ENCODE results near the gene ARID1A.
"Not testable (repeated sequence)": the region's sequence is repeated elsewhere in the genome, so short reads cannot be mapped to it uniquely, and the experiment has no call there.

Gene ARID1A

DNA sequence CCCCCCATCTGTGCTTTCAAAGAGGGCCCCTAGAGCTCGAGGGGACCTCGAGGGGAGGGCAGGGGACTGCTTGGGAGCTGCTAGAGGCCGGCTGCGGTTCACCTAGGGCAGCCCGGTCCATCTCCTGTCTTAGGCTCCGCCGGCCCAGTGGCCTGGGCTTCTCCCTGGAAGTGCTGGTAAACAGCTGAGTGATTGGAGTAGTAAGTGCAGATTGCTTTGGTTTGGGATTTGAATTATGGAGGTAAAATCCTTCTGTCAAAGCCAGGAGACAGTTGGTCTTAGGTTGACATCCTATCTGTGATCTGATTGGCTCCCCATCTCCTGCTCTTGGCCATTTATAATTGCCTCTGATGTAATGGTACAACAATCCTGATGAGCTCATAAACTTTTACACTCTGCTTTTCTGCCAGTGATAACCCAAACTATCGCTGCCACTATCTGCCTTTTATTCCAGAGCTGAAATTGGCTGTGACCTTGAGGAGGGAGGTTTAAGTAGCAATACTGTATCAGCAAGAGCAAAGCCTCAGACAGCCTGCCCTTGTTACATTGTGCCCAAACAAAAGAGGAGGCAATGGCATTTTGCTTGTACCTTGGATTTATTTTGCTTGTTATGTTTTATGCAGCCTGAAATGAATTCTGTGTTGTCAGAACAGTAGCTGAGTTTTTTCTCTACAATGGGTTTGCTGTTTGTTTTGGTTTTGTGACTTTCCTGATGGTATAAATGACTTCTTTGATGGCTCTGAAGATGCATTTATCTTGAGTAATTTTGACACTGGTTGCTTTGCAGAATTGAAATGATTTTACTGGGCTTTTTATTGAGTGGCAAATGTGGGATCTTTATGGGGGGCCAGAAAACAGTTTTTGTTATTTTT is 2.4 kb downstream of the ARID1A start:
- peak; percentile 92 for DNase-seq (ENCODE audit: low read depth)

DNA sequence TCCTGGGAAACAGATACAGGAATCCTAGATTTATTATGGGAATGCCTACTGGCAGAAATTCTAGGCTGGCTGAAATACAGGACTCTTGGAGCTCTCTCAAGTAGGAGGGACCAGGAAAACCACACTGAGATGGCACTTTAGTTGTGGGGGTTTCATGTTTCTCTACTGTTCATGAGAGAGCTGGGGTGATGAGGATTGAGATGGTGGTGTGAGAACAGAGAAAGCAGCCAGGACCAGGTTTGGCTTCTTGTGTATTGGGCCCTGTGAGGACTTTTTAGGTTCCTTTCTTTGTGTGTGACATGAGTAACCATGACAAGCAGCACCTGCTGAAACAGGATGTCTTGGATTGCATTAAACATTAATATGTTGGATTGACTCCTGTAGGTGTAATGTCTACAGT is 4.9 kb downstream of the ARID1A start:
- peak; percentile 34 for DNase-seq (ENCODE audit: low read depth)

- peak; percentile 85 for DNase-seq (ENCODE audit: low read depth)
Observed at GRCh38 chr1:26701266-26701994, 5.6 kb downstream of the ARID1A start.

- DNase-seq (ENCODE audit: low read depth): no peak
Observed at GRCh38 chr1:26701995-26702679, 6.3 kb downstream of the ARID1A start.

DNA sequence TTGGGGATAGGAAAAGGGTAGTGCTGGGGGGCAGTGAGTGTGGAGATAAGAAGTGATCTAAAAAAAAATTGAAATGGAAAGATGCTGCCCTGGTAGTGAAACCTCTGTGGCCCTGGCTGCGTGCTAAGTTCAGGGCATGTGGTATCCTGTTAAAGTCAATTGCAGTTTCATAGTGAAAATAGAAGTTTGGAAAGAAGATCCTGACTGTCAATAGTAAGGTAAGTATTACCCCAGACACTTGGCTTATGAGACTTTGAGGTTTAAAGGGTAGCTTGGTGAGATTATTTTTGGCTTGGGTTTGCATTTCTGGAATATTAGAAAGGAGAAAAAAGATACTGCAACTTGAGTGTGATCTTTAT is 6.8 kb downstream of the ARID1A start:
- DNase-seq (ENCODE audit: low read depth): no peak

- no peak for DNase-seq (ENCODE audit: low read depth)
Observed at GRCh38 chr1:26703478-26703877, 7.7 kb downstream of the ARID1A start.

DNA sequence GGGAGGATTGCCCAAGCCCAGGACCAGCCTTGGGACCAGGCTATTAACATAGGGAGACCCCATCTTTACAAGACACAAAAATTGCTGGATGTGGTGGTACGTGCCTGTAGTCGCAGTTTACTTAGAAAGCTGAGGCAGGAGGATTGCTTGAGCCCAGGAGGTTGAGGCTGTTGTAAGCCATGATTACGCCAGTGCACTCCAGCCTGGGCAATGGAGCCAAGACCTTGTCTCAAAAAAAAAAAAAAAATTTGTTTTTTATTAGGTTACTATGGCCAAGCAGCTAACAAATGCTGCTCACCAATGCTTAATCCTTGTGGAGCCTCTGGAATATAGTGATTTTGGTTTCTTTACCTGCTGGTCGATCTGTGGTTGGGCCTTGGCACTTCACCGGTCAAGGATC is 8.8 kb downstream of the ARID1A start:
- no peak for DNase-seq (ENCODE audit: low read depth)

DNA sequence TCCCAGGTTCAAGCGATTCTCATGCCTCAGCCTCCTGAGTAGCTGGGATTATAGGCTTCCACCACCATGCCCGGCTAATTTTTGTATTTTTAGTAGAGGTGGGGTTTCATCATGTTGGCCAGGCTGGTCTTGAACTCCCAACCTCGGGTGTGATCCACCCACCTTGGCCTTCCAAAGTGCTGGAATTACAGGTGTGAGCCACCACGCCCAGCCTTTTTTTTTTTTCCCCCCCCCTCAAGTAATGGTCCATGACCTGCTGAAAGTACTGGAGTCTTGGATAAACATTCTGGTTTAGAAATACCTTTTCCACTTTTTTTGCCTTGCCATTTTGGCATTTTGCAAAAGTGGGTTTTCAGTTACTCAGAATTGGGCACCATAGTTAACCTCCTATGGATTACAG is 9.4 kb downstream of the ARID1A start:
- DNase-seq (ENCODE audit: low read depth): not testable (repeated sequence)

GRCh38 chr1:26705788-26706311 is 10.0 kb downstream of the ARID1A start:
- peak; percentile 72 for DNase-seq (ENCODE audit: low read depth)

GRCh38 chr1:26706315-26706714 is 10.5 kb downstream of the ARID1A start:
- no peak for DNase-seq (ENCODE audit: low read depth)

DNA sequence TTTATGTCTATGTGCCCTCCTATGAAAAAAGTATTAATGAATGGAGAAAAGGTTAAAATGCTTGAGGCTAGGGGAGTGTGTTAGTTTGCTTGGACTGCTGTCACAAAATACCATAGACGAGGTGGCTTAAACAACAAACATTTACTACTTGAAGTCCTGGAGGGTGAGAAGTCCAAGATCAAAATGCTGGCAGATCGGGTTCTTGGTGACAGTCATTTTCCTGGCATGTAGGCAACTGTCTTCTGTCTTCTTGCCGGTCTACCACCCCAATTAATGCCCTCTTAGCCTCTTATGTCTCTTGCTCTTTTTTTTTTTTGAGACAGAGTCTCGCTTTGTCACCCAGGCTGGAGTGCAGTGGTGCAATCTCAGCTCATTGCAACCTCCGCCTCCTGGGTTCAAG is 15.0 kb downstream of the ARID1A start:
- DNase-seq (ENCODE audit: low read depth): no peak

- DNase-seq (ENCODE audit: low read depth): no peak
Observed at GRCh38 chr1:26711777-26712176, 16.0 kb downstream of the ARID1A start.

DNA sequence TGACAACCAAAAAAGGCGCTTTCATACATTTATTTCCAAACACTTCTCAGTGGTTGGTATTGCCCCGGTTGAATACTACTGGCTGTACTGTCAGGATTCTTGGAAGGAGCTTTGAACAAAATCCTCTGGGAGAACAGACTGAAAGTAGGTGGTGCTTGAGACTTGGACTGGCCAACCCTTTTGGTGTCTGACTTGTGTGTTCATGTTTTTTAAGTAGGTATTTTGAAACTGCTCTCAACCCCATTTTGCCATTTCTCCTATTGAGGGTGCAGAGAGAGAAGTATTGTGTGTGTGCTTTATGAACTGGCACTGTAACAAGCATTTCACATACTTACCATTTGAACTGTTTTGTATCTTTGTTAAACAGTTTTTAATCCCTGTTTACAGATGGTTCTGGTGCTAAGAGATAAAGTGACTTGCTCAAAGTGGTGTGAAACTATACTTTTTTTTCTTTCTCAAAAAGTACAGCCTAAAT is 21.2 kb downstream of the ARID1A start:
- no peak for DNase-seq (ENCODE audit: low read depth)

GRCh38 chr1:26719205-26719604 is 23.4 kb downstream of the ARID1A start:
- DNase-seq (ENCODE audit: low read depth): no peak

- DNase-seq (ENCODE audit: low read depth): peak; percentile 31
Observed at GRCh38 chr1:26721669-26722355, 26.0 kb downstream of the ARID1A start.

- peak; percentile 88 for DNase-seq (ENCODE audit: low read depth)
Observed at GRCh38 chr1:26723013-26723991, 27.5 kb downstream of the ARID1A start.

DNA sequence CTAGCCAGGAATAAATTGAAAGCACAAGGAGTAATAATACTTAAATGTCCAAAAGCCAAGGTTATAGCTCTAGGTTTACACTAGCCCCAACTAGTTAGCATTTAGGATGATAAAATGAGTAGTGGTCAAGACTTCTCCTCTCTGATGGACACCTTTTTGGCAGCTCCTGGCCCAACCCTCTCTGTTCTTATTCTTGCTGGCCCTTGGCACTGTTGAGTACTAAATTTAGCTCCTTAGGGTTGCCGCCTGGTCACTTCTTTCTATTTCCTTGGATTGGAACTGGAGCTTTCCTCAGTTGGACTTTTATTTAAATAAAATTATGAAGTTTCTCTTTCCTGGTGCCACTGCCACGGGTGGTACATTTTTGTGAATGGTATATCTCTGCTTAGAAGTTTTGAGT is 28.3 kb downstream of the ARID1A start:
- DNase-seq (ENCODE audit: low read depth): no peak

DNA sequence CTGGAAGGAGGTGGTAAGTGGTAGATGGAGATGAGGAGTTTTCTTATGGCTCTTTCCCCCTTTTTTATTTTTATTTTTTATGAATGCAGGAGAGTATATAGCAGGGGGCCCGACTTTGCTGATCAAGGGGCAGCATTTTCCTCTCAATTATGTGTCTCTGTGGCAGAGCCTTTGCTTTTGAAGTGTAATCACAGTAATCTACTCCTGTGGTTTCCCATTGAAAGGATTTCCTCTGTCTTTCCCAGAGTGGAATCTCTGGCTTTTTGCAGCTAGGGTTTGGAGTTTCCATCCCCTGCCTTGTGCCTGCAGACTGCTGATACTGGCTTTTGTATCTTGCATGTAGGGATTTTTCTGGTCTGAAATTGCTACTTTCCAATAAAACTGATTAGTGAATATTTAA is 29.1 kb downstream of the ARID1A start:
- no peak for DNase-seq (ENCODE audit: low read depth)

GRCh38 chr1:26725904-26726303 is 30.1 kb downstream of the ARID1A start:
- peak; percentile 74 for DNase-seq (ENCODE audit: low read depth)

DNA sequence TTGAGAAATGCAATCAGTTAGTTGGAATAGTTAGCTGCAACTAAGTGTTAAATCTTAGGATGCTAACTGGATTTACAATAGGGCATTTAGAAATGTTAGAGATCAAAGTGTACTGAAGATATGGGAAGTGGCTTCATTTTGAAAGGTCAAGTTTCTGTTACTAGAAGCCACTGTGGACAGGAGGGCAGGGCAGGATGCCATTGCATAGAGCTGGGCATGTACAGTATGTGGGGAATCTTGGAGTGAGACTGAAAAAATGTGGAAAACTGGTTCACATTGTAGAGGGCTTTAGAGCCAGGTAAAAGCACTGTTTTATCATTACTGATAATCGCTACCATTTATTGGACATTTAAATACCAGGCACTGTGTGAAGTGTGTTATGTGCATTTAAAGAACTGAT is 31.0 kb downstream of the ARID1A start:
- no peak for DNase-seq (ENCODE audit: low read depth)

- DNase-seq (ENCODE audit: low read depth): no peak
Observed at GRCh38 chr1:26727476-26727875, 31.7 kb downstream of the ARID1A start.

Measured in ELR (cell line).